Neural crest cell (in vitro differentiated cells): ENCODE data around the gene AGPAT1. TPM values are rescaled to one million over a fixed set of nuclear protein-coding genes. Genes with fewer than 3 reads are reported as not detected.

Source experiments
- DNase-seq: peaks from one replicate; pipeline ENCODE4 v3.0.0; 2021; ENCODE audit warnings: low read depth, mixed read lengths, low spot score
- H3K27ac Mint-ChIP-seq: one replicate; pipeline ENCODE4 v1.8.0; 2021; ENCODE audit warnings: mild to moderate bottlenecking, mixed read lengths; ENCODE audit not compliant: unreplicated experiment
- H3K27me3 Mint-ChIP-seq: 2 replicates; pipeline ENCODE4 v1.8.0; 2021; ENCODE audit warnings: low read depth, mild to moderate bottlenecking, mixed read lengths
- H3K36me3 Mint-ChIP-seq: 2 replicates; pipeline ENCODE4 v1.8.0; 2021; ENCODE audit warnings: low read depth, mild to moderate bottlenecking, mixed read lengths
- H3K4me1 Mint-ChIP-seq: 2 replicates; pipeline ENCODE4 v1.8.0; 2021; ENCODE audit warnings: mixed read lengths
- H3K4me3 Mint-ChIP-seq: one replicate; pipeline ENCODE4 v1.8.0; 2021; ENCODE audit warnings: mild to moderate bottlenecking, mixed read lengths
- H3K9me3 Mint-ChIP-seq: 2 replicates; pipeline ENCODE4 v1.8.0; 2021; ENCODE audit warnings: mixed read lengths
- CTCF ChIP-seq: fragments of 200-600 bp; sonication (generic); conservative IDR thresholded peaks from 2 replicates; pipeline ENCODE4 v1.5.0; 2021; ENCODE audit warnings: antibody characterized with exemption, mild to moderate bottlenecking
- total RNA-seq: library from RNA; stranded (reverse); gene quantifications from 2 replicates; pipeline ENCODE4 v1.2.1, GENCODE V29; 2021

The AGPAT1 gene
- total RNA-seq, 1 donor from 2014 or later, result 88.9 TPM

GRCh38 chr6:32184084-32184640 is 8.3 kb upstream of the AGPAT1 start, which contains the start of gene AGER:
Gene AGER (minus strand): TSS chr6:32184253. CDS start chr6:32184222, 31 bp downstream.
- peaks cover 11% of the 10 kb centered on the region for H3K36me3 Mint-ChIP-seq
- peaks cover 51% of the 10 kb centered on the region for H3K4me1 Mint-ChIP-seq
- H3K9me3 Mint-ChIP-seq, result no peaks in the 10 kb centered on the region
- no peak for TF ChIP-seq CTCF
- no peak within 1 kb of the TSS for H3K27ac Mint-ChIP-seq
- H3K4me3 Mint-ChIP-seq, result peak within 1 kb of the TSS; percentile 67
- no peak for DNase-seq
- H3K27me3 Mint-ChIP-seq, result no peaks in the 10 kb centered on the region

GRCh38 chr6:32183483-32184083 is 7.7 kb upstream of the AGPAT1 start:
- Mint-ChIP-seq H3K27ac (no peak overlapping the region), H3K9me3 (no peaks in the 10 kb centered on the region), H3K36me3 (peaks cover 15% of the 10 kb centered on the region), H3K4me1 (peaks cover 51% of the 10 kb centered on the region), H3K27me3 (no peaks in the 10 kb centered on the region), H3K4me3 (peak overlapping the region; percentile 67)
- no peak for TF ChIP-seq CTCF
- no peak for DNase-seq

GRCh38 chr6:32183030-32183429 is 7.1 kb upstream of the AGPAT1 start:
- no peaks in the 10 kb centered on the region for H3K9me3 Mint-ChIP-seq
- peak overlapping the region; percentile 67 for H3K4me3 Mint-ChIP-seq
- no peak for TF ChIP-seq CTCF
- H3K27me3 Mint-ChIP-seq, result peaks cover 3% of the 10 kb centered on the region
- no peak overlapping the region for H3K27ac Mint-ChIP-seq
- peaks cover 51% of the 10 kb centered on the region for H3K4me1 Mint-ChIP-seq
- H3K36me3 Mint-ChIP-seq, result peaks cover 15% of the 10 kb centered on the region
- no peak for DNase-seq

GRCh38 chr6:32182555-32182981 is 6.7 kb upstream of the AGPAT1 start:
- DNase-seq, result no peak
- Mint-ChIP-seq H3K36me3 (peaks cover 14% of the 10 kb centered on the region), H3K27ac (no peak overlapping the region)

GRCh38 chr6:32181915-32182529 is 6.1 kb upstream of the AGPAT1 start:
- Mint-ChIP-seq H3K4me3 (peak overlapping the region; percentile 17), H3K4me1 (peaks cover 53% of the 10 kb centered on the region), H3K36me3 (peaks cover 10% of the 10 kb centered on the region), H3K27ac (no peak overlapping the region), H3K9me3 (no peaks in the 10 kb centered on the region), H3K27me3 (peaks cover 6% of the 10 kb centered on the region)
- TF ChIP-seq CTCF, result no peak
- no peak for DNase-seq

More at GRCh38 chr6:32182555-32182981, 6.7 kb upstream of the AGPAT1 start:
- Mint-ChIP-seq H3K9me3 (no peaks in the 10 kb centered on the region), H3K27me3 (peaks cover 6% of the 10 kb centered on the region), H3K4me1 (peaks cover 53% of the 10 kb centered on the region), H3K4me3 (peak overlapping the region; percentile 57)
- no peak for TF ChIP-seq CTCF
